Endothelial cell (in vitro differentiated cells): ENCODE measurements around the gene B4GALNT1. TPM values are rescaled to one million over a fixed set of nuclear protein-coding genes. Genes with fewer than 3 reads are reported as not detected.
A peak's percentile ranks its signal among the peaks of the same experiment; 100 is the strongest.

ENCODE experiments used
- DNase-seq: peaks from one replicate; pipeline ENCODE4 v3.0.0; 2021; ENCODE audit warnings: low spot score
- H3K27ac Mint-ChIP-seq: one replicate; pipeline ENCODE4 v1.8.0; 2021; ENCODE audit warnings: mixed read lengths, inconsistent platforms; ENCODE audit not compliant: unreplicated experiment
- H3K27me3 Mint-ChIP-seq: one replicate; pipeline ENCODE4 v1.8.0; 2021; ENCODE audit warnings: mild to moderate bottlenecking, moderate library complexity, mixed read lengths, inconsistent platforms; ENCODE audit not compliant: unreplicated experiment
- H3K36me3 Mint-ChIP-seq: one replicate; pipeline ENCODE4 v1.8.0; 2021; ENCODE audit warnings: mild to moderate bottlenecking, low read depth, mixed read lengths, inconsistent platforms; ENCODE audit not compliant: unreplicated experiment
- H3K4me1 Mint-ChIP-seq: one replicate; pipeline ENCODE4 v1.8.0; 2021; ENCODE audit warnings: mild to moderate bottlenecking, mixed read lengths, inconsistent platforms; ENCODE audit not compliant: unreplicated experiment
- H3K4me3 Mint-ChIP-seq: one replicate; pipeline ENCODE4 v1.8.0; 2021; ENCODE audit warnings: mild to moderate bottlenecking, mixed read lengths, inconsistent platforms; ENCODE audit not compliant: unreplicated experiment
- H3K9me3 Mint-ChIP-seq: one replicate; pipeline ENCODE4 v1.8.0; 2021; ENCODE audit warnings: mixed read lengths, inconsistent platforms; ENCODE audit not compliant: unreplicated experiment
- total RNA-seq: library from RNA; stranded (reverse); fragmentation: NEBNext Ultra II Directional; extraction: Animal tissue kit (Norgen Biotek cat#: 25700); gene quantifications from one replicate; pipeline ENCODE4 v1.2.1, GENCODE V29; 2021; ENCODE audit not compliant: unreplicated experiment
- TF ChIP-seq, protein P1 (sequence below): fragments of 200-600 bp; sonication (generic); IDR thresholded peaks from one replicate; pipeline ENCODE4 v1.5.0; 2021; ENCODE audit warnings: antibody characterized with exemption; ENCODE audit not compliant: unreplicated experiment

B4GALNT1 gene
- total RNA-seq, 1 donor from 2014 or later, result 1.3 TPM

DNA sequence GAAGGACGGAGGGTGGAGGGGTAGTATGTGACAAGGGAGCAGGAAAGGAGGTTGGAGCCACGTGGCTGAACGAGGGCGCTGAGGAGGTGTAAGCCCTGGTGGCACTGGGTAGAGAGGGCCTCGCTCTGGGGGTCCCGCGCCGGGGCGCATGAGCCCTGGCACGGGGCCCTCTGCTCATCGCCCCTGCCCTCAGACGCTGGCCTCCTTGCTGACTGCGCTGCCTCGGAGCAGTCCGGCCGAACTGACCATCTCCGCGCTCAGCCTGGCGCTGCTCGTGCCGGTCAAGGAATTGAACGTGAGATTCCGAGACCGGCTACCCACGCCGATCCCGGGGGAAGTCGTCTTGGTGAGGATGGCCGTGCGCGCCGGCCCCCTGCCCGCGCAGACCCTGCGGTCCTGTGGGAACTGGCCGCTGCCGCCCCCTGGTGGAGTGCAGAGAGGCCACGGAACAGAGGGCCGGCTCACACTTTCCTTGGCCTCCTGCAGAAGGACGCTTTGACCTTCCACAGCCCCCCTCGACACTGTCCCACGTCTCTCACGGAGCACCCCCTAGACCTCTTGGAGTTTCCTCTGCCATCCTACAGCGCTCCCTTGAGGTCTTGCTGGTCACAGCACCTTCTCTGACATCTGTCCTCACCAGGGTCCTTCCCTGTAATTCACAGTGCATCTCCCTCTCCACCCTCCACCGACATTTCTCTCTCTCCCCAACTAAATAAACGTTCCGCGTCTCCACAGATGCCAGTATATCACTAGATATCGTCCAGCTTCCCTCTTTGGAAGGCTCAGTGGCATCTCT, 11.3 kb downstream of the B4GALNT1 start:
- Mint-ChIP-seq H3K27me3 (peaks cover 62% of the 10 kb centered on the region), H3K36me3 (peaks cover 27% of the 10 kb centered on the region), H3K9me3 (no peaks in the 10 kb centered on the region), H3K4me1 (peaks cover 38% of the 10 kb centered on the region), H3K27ac (no peak overlapping the region), H3K4me3 (peak overlapping the region; percentile 81)
- peak; percentile 83 for DNase-seq
- TF ChIP-seq, protein P1, sequence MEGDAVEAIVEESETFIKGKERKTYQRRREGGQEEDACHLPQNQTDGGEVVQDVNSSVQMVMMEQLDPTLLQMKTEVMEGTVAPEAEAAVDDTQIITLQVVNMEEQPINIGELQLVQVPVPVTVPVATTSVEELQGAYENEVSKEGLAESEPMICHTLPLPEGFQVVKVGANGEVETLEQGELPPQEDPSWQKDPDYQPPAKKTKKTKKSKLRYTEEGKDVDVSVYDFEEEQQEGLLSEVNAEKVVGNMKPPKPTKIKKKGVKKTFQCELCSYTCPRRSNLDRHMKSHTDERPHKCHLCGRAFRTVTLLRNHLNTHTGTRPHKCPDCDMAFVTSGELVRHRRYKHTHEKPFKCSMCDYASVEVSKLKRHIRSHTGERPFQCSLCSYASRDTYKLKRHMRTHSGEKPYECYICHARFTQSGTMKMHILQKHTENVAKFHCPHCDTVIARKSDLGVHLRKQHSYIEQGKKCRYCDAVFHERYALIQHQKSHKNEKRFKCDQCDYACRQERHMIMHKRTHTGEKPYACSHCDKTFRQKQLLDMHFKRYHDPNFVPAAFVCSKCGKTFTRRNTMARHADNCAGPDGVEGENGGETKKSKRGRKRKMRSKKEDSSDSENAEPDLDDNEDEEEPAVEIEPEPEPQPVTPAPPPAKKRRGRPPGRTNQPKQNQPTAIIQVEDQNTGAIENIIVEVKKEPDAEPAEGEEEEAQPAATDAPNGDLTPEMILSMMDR, result peak; percentile 84

DNA sequence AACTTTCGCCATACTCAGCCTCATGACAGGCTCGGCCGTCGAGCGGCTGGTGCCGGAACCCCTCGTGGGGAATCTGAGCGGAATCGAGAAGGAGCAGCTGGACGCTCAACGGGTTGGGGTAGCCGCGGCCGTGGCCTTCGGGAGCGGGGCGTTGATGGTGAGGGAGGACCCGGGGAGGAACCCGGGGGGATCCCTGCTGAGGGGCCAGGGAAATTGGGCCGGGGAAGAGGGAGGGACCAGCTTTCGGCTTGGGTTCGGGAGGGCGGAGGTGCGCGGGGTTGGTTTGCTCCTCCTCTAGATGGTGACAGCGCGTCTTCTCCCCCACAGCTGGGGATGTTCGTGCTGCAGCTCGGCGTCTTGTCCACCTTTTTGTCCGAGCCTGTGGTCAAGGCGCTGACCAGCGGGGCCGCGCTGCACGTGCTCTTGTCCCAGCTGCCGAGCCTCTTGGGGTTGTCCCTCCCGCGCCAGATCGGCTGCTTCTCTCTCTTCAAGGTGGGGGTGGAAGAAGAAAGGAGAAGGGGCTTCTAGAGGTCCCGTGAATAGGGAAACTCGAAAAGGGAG, 12.0 kb downstream of the B4GALNT1 start:
- peaks cover 38% of the 10 kb centered on the region for H3K4me1 Mint-ChIP-seq
- H3K27ac Mint-ChIP-seq, result no peak overlapping the region
- peaks cover 59% of the 10 kb centered on the region for H3K27me3 Mint-ChIP-seq
- peak; percentile 23 for DNase-seq
- H3K9me3 Mint-ChIP-seq, result no peaks in the 10 kb centered on the region
- H3K36me3 Mint-ChIP-seq, result peaks cover 27% of the 10 kb centered on the region
- TF ChIP-seq, protein P1, result no peak
- peak overlapping the region; percentile 69 for H3K4me3 Mint-ChIP-seq

DNA sequence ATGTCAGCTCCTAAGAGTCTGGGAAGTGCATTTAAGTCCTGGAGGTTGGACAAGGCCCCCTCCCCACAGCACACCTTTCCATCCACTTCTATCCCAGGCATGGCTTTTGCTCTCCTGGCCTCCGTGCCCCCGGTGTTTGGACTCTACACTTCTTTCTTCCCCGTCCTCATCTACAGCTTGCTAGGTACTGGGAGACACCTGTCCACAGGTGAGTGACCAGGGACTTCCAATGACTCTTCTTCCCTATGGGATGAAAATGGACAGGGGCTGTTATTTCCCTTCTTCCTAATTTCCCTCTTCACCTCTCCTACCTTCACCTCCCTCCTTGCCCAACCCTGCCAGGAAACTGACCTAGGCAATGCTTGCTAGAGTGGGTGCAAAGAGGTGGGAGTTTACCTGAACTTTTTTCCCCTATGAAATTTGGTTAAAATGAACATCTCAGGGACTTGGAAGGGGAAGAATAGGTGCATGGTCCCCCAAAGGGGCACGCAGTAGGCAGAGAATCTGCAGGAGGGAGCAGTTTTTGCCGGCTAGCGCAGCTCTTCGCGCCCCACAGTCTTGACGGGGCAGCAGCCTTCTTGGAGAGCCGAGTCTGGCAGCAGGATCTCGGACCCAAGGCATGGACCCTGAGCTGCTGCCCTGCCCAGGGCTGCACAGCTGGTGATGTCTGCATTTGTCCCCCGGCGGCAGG, 12.6 kb downstream of the B4GALNT1 start:
- DNase-seq, result no peak
- no peak overlapping the region for H3K27ac Mint-ChIP-seq
- TF ChIP-seq, protein P1, result no peak
- H3K36me3 Mint-ChIP-seq, result peaks cover 33% of the 10 kb centered on the region
- no peaks in the 10 kb centered on the region for H3K9me3 Mint-ChIP-seq
- peak overlapping the region; percentile 80 for H3K4me3 Mint-ChIP-seq
- peaks cover 59% of the 10 kb centered on the region for H3K27me3 Mint-ChIP-seq
- H3K4me1 Mint-ChIP-seq, result peaks cover 38% of the 10 kb centered on the region

DNA sequence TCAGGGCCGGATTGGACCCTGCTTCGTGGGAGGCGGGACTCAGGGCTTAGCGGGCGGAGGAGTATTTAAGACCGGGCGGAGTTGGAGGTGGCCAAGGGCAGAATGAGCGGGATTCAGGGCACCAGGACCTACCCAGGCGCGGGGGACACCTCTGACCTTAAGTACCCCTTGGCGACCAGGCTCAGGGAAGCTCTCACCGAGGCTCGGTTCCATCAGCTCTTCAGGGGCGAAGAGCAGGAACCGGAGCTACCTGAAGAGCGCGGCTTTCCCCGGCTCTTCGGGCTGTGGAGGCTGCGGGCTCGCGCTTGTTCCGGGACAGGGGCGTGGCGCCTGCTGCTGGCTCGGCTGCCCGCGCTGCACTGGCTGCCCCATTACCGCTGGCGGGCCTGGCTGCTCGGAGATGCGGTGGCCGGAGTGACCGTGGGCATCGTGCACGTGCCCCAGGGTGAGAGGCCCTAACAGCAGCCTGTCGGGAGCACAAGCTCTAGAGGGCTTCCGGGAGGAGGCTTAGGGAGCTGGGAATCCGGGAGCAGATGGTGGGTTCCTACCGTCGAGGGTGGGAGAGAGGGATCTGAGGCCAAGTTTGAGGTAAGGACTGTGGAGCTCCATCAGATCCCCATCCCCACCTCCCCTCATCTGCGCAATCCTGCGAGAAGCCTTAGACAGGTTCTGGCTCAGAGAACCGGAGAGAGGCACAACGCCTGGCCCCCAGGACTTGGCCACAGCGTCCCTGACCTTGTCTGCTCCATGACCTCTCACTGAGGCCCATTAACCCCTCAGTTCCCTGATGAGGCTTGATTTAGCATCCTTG, 13.4 kb downstream of the B4GALNT1 start:
- H3K9me3 Mint-ChIP-seq, result no peaks in the 10 kb centered on the region
- H3K27ac Mint-ChIP-seq, result no peak overlapping the region
- H3K4me3 Mint-ChIP-seq, result peak overlapping the region; percentile 83
- TF ChIP-seq, protein P1, result no peak
- H3K27me3 Mint-ChIP-seq, result peaks cover 56% of the 10 kb centered on the region
- peaks cover 38% of the 10 kb centered on the region for H3K4me1 Mint-ChIP-seq
- peak; percentile 31 for DNase-seq
- H3K36me3 Mint-ChIP-seq, result peaks cover 39% of the 10 kb centered on the region
